ENCODE results near the gene ZBTB25.

ZBTB25 gene

GRCh38 chr14:64515053-64515452 lies 11.4 kb upstream of the ZBTB25 start:
- DNase-seq (ENCODE audit: low read depth) = no peak

GRCh38 chr14:64513271-64513670 lies 9.6 kb upstream of the ZBTB25 start:
- DNase-seq (ENCODE audit: low read depth) = no peak

DNA sequence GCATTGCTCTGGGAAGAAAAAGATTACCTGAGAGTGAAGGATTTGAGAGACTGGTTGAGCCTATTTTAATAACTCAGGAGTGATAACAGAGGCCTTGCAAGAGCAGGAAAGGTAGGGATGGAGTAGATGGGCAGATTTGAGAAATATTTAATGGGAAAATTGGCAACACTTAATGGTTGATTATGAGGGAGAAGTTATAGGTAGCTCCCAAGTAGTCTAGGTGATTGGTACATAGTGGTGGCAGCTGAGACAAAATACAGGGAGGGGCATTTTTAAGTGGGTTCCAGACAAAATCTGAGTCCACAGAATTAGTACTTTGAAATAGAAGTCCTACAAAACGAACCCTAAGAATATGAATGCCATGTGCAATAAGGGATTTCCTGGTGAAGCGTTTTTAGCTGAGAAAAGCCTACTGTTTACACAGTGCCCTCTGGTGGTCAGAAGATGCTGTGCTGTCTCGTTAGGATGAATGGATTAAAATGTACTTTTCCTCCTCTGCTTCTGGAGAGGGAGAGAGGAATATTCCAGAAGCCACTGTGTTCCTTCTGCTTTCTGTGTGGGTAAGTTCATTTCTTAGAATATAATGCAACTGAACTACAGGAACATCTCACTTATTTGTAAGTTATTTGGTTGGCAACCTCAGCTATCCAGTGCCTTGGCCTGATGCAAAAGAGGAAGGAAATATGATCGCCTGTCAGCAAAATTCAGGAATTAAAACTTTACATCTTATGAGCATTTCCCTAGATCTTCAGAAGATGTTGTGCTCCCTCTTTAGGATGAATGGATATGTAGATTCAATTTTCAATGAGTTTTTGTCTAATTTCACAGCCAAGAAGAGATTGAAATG lies 7.4 kb upstream of the ZBTB25 start:
- no peak for DNase-seq (ENCODE audit: low read depth)

DNA sequence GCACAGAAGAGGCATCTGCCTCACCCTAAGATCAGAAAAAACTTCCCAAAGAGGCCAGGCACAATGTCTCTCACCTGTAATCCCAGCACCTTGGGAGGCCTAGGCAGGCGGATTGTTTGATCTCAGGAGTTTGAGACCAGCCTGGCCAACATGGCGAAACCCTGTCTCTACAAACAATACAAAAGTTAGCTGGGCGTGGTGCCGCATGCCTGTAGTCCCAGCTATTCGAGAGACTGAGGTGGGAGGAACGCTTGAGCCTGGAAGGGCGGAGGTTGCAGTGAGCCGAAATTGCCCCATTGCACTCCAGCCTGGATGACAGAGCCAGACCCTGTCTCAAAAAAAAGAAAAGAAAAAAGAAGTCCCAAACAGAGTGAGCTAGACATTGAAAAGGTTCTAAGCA lies 5.4 kb upstream of the ZBTB25 start:
- no peak for DNase-seq (ENCODE audit: low read depth)

GRCh38 chr14:64508215-64508776 lies 4.7 kb upstream of the ZBTB25 start:
- DNase-seq (ENCODE audit: low read depth) = no peak

DNA sequence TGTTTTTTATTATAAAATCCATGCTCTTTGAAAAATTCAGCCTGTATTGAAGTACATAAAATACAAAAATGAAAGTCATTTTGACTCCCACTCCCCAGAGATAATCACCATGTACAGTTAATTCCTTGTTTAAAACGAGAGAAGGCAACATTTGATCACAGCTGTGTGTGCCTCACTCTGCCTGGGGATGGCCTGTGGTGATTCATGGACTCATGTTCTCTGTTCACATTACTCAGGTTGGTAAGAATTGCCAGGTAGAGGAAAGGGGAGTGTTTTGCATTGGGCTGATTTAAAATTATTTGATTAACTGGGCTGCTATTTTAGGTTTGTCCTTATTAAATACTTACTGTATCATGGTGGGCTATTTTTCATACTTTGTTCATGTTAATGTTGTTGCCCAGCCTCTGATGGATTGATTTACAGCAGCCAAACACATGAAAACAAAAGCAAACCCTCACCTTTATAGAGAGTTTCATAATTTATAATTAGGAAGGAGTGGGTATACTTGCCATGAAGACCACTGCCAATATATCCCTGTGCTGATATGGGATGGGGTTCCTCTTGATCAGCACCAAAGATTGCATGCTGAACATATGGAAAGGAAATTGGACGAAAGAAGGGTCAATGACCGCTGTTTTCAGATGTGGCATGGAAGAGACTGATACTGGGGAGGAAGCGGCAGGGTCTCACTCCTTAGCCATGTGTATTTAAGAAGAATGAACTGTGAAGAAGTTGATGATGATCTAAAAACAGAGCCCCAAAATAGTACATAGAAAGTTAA lies 3.9 kb upstream of the ZBTB25 start:
- DNase-seq (ENCODE audit: low read depth) = no peak

DNA sequence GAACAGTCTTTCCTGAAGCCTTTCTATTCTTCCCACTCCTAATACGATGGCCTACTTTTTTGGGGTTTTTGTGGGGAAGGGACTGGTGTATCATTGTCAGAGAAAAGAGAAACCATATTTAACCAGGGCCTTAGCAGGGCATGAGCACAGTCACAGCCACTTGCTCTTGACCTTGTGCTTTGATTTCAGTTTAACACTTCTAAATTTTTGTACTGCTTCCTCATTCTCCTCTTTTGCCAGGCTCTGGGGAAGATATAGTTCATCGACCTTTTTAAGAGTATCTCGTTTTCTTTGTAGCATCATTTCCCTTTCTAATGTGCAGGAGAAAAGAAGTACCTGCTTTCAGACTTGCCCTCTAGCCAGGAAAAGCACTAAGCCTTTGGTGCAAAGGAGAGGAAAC lies 3.1 kb upstream of the ZBTB25 start:
- DNase-seq (ENCODE audit: low read depth) = no peak

GRCh38 chr14:64504897-64505794 lies 1.5 kb upstream of the ZBTB25 start:
- peak; percentile 63 for DNase-seq (ENCODE audit: low read depth)

DNA sequence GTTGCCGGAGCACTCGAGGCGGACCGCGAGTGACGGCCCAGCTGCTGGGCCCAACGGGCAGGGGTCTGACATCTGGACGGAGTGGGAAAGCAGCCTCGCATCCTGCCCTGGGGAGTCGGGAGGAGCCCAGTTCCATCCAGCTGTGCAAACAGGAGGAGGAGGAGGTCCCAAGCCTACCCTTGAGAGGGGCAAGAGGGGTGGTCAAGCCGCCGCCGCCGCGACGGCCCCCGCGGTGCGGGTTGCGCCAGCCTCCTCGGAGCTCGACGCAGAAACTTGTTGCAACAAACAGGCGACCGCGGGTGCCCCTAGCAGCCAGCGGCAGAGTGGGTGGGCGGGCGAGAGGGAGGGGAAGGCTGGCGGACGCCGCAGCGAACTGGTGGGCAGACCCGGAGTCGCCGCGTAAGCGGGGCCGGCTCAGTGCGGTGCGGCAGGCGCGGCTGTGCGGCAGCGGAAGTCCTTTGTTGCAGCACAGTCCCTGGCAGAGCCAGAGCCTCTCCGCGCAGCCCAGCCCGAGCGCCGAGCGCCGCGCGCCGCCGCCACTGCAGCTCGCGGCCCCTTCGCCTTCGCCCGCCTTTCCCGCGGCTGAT lies 765 bp upstream of the ZBTB25 start, which contains the start of gene ZBTB1:
TSS of gene ZBTB1 (plus strand) at position 461 of the 587 bp plus-strand sequence. CDS start 16,735 bp downstream, outside the sequence.
- DNase-seq (ENCODE audit: low read depth) = peak; percentile 65

DNA sequence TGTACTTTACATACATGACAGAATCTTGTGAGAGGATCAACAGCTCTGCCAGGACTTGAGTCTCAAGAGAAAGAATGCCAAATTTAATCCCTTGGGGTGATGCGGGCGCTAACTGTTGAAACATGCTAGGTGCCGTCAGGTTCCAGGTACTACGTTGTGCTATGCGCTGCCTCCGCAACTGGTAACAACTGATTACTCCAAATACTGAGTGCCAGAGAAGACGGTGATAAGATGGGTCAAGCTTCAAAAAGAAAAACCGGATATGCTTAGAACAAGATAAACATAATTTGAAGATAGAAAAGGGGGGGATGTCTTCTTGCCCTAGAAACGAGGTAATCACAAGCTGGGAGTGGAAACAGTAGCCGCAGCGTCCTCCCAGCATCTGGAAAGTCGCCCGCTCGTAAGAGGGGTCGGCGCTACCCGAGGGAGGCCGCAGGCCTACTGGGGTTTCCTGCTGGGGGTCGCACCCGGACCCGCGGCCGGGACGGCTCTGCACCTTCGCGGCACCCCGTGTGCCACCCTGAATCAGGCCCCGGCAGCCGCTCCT lies 678 bp downstream of the ZBTB25 start:
- no peak for DNase-seq (ENCODE audit: low read depth)

DNA sequence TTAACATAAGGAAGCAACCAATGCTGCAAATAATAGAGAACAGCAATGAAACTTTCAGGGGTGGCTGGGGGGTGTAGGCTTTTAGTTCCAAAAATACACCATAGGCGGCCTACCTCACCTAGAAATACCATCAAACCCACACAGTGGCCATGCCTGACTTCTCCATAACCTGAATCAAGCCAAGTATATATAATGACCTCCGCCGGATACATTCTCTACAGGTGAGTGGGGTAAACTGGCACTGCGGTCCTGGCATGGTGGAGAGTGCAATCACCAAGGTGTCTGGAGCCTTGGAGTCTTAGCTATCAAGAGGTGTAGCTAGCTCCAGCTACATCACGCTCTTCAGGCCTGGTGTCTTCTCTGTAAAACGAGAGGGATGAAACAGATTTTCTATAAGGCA lies 1.2 kb downstream of the ZBTB25 start:
- no peak for DNase-seq (ENCODE audit: low read depth)

DNA sequence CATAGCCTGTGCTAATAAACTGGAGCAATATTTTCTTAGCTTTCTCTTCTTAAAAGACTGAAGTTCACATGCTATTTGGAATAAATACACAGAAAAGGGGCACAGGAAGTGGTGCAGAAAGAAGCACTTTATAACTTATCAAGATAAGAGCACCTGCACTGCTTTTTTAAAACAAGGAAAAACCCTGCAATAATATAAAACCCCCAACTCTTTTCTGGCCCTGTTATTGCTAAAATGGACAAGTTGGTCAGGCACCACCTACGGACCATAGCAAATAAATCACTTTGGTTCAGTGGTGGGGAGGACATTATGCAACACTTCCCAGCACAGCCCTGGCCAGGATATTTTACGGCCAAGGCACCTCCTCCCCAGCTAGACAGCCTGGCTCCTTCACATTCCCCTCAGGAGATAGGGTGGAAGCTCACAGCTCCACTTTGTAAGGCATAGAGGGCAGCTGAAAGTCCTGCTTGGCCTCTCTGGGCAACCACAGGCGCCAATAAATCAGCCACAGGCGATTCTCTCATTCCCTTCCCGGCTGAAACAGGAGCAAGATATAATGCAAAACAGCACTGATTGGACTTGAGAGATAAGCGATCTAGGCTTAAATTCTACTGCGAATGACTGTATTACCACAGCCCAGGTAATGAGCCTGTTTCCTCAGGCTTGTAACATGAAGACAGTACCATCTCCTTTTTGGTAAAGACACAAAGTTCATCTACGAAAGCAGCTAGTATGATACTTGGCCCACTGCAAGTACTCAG lies 2.0 kb downstream of the ZBTB25 start:
- no peak for DNase-seq (ENCODE audit: low read depth)

GRCh38 chr14:64500088-64500487 lies 3.5 kb downstream of the ZBTB25 start:
- no peak for DNase-seq (ENCODE audit: low read depth)

GRCh38 chr14:64496764-64497163 lies 6.9 kb downstream of the ZBTB25 start:
- DNase-seq (ENCODE audit: low read depth) = no peak

- no peak for DNase-seq (ENCODE audit: low read depth)
Measured at GRCh38 chr14:64495252-64495651, 8.4 kb downstream of the ZBTB25 start.

DNA sequence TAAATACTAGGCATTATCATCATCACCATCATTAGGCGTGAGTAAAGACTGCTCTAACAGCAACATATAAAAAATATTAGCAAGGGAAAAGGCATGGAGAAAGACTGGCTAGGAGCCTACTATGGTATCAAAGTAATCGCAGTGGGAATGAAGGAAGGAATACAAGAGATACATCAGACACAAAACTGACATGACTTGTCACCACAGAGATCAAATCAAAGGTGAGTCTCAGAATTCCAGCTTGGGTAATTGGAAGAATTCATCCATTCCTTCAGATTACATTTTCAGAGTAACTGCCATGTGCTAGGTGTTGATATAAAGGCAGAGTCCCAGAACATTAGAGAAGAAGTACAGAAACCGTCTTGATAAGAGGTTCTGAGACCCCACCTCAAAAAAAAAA lies 10.2 kb downstream of the ZBTB25 start:
- DNase-seq (ENCODE audit: low read depth) = no peak

DNA sequence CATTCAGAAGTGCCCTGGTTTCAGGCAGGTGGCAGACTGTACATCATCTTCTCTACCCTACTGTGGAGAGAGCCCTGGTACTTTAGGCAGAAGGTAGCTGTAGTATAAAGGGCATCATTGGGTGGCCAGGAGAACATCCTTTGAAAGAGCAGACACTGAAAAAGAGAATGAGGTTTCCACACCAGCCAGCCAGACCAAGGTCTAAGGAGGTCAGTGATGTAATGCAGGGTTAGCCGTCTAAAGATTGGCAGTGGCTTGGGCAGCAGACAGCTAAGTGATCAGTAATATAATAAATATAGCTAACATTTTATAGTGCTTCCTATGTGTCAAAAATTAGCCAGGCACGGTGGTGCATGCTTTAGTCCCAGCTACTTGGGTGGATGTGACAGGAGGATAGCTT lies 12.0 kb downstream of the ZBTB25 start:
- DNase-seq (ENCODE audit: low read depth) = no peak

- DNase-seq (ENCODE audit: low read depth) = no peak
Measured at GRCh38 chr14:64488590-64489099, 15.0 kb downstream of the ZBTB25 start.

DNA sequence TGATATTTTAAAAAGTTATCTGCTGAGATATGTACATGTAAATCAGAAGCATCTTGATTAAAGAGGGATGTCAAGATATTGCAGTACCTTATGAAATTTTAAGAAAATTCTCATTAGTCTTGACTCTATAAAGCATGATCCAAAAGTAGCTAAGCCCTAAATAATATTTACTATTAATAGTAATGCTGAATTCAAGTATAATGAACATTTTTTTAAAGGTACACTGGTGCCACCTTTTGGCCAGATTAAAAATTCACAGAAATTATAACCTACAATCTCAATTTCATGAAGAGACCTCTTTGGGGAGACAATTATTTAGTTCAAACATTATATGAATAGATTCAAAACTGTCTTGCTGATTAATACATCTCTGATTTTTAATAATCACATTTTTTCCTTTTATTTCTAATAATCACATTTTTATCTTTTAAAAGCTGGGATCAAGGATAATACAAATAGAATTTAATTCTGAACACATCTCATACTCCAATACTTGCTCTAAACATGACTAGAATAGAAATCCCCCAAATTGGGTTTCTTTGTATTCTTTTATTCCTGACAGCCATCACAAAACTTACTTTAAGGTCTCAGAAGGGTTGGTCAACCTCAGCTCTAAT lies 24.9 kb downstream of the ZBTB25 start:
- DNase-seq (ENCODE audit: low read depth) = no peak

DNA sequence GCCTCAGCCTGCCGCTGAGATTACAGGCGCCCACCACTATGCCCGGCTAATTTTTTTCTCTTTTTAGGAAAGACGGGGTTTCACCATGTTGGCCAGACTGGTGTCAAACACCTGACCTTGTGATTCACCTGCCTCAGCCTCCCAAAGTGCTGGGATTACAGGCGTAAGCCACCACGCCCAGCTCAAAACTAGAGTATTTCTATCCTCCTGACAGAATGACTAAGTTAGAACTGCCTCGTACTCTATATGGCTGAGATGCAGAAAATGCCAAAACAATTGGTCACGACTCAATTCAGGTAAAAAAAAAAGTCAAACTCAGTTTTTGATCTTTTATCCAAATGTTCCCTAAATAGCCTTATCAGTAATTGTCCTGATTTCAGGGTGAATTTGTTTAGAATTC lies 27.2 kb downstream of the ZBTB25 start:
- no peak for DNase-seq (ENCODE audit: low read depth)
